CD4-positive, alpha-beta T cell treated with Interleukin-1 beta for 1 hour (primary cell): ENCODE measurements around the gene MAFB.

Source experiments
- DNase-seq, 2 donors: peaks; one replicate each; pipeline ENCODE4 v3.0.0-alpha.2; 2020 to 2022

MAFB gene

DNA sequence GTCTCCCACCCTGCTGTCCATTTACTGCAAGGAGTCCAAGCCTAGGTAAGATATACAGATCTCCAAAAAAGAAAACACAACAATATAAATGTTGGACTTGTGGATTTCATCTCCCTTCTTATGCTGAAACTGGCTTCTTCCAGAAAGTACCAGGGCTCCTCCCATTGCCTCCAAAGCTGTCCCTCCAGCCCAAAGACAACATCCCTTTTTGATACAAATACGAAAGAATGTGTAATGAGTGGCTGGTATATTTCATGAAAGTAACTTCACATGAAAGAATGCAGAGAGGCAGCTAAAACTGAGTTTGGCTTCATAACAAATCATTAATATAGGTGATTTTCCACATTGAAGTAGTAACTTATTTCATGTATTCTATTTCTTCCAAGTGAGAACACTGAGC lies 7.9 kb downstream of the MAFB start:
- no peak for DNase-seq

DNA sequence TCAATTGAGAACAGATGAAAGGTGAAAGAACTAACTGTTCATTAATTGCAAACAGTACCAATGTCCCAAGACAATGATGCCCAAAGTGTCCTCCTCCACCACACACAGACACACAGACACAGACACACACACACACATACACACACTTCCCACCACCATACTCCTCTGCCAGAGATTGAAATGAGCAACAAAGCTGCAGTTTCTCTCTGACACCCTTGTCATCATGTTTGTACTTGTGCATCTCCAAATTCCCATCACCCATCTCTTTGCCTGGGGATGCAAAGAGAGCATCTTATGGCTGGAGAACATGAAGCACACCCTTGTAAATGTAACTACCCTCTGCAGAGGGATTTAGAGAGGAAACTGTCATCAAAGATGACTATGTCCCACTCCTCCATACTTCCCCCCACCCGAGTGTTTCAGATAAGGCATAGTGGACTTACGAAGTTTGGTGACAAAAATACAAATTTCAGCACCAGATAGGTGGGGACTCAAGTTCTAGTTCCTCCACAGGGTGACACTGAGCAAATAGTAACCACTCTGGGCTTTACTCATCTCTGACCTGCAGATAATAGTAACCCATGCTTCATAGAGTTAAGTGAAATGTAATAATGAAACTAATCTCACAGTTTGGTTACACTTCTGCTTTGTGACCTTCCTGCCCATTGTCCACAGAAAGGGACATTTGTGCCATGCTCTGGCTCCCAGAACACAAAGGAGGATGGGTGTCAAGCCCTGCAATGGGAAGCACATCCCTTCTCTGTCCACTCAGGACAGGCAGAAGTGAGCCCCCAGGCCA lies 8.7 kb downstream of the MAFB start:
- DNase-seq: no peak

DNA sequence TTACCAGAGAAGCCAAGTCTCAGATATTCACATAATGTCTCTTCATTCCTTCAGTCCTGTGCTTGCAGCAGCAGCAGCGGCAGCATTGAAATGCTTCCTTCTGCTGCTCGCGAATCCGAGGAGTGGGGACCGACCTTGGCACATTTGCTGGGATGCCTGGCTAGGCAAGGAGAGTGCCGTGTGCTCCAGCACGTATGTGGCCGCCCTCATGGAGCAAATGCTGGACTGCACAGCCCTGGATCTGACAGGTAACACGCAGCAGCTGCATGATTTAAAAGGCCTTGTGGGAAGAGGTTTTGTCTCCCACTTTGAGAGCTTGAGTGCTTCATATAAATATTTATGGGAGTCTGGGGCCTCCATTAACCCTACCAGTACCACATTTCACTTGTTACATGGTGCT lies 9.9 kb downstream of the MAFB start:
- DNase-seq: no peak

DNA sequence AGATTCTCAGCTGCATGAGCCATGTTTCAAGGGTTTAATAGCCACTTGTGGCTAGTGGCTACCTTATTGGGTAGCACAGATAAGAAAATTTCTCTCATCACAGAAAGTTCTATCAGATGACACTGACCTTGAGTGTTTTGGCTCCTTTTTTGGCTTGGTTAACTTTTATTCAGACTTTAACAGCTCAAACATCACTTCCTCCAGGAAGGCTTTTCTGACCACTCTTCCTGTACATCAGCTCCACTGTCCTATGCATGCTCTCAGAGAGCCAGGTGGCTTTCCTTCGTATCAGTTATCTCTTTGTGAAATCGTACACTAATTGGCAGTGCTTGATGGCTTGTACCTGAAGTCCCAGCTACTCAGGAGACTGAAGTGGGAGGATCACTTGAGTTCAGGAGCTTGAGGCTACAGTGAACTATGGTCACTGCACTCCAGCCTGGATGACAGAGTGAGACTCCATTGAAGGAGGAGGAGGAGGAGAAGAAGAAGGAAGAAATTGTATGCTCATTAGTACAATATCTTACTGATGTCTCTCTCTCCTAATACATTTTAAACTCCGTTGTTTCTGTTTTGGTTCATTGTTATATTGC lies 10.7 kb downstream of the MAFB start:
- no peak for DNase-seq

DNA sequence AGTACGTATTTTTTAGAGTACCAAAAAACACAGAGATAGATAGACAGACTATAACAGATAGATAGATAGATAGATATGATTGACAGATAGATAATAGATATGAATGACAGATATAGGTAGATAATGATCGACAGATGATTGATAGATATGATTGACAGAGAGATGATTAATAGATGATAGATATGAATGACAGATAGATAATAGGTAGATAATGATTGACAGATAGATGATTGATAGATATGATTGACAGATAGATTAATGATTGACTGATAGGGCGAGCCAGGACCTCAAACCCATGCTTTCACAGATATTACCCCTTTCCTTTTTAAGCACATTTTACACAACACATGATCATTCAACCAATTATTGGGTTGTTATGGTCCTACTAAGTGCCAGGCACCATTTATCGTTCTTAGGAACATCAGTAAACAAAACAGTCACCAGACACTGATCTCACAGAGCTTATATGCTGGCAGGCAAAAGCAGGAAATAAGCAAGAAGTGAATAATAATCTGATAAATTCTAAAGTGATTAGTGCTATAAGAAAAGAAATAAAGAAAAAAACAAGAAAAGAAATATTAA lies 11.6 kb downstream of the MAFB start:
- DNase-seq: no peak

DNA sequence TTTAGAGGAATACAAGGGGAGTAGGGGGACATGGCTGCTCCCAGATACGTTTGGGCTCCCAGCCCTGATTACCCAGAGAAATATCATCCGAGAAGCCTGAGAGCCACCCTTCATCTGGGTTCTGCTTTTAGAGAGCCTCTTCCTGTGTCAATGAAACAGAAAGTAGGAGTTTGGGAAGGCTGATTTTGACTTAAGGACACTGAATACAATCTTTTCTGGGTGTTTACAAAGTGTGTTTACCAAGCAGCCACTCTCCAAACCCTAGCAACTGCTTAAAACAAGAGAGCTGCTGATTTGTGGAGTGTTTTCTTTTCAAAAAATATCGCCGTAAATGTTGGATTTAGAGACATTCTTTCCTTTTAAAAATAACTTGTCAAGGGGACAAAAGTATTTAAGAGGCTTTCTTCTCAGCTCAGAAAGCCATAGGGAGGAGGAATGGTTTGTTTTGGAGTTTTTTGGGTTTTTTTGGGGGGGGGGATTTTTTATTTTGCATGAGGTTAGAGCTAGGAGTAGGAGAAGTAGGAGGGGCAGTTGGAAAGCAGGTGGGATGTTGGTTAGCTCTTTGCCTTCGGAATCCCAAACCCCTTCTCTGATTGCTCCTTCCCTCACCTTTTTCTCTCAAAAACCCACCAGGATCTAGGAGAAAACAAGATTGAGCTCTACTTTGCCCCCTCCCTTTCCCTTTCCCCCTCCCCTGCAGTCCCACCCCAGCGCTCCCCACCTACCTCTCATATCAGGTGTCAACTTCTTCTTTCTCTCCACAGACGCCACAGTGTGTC lies 12.4 kb downstream of the MAFB start:
- DNase-seq: no peak

DNA sequence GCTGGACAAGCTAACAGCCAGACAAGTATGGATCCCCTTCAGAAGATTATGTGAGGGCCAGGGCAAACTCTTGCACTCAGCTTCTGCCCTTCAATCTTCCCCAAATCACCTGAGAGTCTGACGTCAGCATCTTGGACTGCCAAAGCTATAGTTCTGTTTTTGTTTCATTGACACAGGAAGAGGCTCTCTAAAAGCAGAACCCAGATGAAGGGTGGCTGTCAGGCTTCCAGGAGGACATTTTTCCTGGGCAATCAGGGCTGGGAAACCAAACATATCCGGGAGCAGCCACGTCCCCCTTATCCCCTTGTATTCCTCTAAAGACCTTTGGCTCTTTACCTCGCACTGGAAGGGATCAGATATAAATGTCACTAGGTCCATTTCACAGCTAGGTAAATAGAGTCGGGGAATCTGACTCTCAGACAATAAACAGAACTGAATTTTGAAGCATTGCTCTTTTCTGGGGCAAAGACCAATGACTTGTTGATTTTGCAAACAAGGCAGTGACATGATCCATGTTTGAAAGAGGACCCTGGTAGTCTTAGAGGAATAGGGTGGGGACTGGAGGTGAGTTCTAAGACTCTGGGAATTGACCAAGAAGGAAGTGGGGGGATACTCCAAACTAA lies 13.3 kb downstream of the MAFB start:
- DNase-seq: no peak

DNA sequence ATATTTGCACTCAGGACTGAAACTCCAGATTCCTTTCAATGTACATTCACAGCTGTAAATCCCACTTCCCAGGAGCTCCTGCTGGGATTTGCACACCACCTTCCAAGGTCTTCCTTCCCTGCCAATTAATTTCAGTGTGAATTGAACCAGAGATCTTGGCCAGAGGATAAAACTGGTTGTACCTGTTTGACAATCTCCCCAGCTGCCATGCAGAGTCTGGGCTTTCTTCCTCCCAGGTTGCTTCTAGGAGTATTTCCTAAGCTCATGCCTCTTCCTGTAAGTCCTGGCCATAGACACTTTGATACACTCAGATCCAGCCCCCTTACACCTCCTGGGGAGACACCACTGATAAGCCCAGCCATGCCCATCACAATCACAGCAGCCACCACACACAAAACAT lies 15.6 kb downstream of the MAFB start:
- no peak for DNase-seq

DNA sequence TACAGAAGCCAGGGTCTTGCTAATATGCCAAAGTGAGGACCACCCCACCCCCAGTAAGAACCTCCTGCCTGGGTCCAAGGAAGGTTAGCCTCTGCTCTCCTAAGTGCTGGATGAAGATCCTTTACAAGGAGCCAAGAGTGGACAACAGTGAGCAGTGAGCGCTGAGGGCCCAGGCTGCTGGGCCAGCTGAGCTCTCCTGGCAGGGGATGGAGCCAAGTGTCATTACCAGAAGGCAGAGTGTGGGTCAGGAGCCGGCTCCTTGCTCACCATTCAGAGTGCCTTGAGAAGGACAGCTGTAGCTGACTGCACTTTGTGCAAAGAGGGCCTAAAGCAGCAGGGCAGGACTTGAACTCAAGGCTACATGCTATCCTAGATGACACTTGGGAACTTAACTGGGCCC lies 16.9 kb downstream of the MAFB start:
- no peak for DNase-seq

DNA sequence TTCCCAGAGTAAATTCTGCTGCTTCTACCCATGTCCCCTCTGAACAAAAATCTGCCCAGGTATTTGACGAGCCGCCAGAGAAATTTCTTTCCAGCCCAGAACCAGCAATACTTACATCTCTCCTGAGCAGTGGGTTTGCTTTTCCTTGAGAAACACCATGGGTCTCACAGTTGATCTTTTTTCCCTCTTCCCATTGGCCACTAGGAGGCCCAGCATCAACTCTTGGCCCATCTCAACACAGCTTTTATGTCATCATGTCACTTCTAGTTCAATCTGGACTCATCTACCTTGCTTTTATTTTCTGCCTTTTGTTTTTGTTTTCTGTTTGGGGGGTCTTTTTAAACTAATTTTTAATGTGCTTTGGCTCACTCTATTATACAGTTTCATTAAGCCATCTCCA lies 18.8 kb downstream of the MAFB start:
- no peak for DNase-seq

DNA sequence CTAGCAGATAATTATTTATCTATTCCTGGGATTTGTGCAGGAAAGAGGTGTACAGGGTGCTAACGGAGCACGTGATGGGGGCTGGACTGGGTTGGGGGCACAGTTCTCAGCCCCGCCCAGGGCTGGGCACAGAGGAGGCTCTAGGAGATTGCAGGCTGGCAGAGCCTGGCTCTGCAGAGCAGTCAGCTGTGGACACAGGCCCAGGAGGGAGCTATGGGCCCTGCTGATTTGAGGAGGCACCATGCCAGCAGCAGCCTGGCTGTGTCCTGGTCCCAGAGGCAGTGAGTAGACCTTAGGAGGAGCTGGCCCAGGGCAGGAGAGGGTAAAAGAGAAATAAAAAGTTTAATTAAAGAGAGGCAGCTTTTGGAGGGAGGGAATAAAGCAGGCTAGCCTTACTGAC lies 19.3 kb downstream of the MAFB start:
- DNase-seq: no peak

DNA sequence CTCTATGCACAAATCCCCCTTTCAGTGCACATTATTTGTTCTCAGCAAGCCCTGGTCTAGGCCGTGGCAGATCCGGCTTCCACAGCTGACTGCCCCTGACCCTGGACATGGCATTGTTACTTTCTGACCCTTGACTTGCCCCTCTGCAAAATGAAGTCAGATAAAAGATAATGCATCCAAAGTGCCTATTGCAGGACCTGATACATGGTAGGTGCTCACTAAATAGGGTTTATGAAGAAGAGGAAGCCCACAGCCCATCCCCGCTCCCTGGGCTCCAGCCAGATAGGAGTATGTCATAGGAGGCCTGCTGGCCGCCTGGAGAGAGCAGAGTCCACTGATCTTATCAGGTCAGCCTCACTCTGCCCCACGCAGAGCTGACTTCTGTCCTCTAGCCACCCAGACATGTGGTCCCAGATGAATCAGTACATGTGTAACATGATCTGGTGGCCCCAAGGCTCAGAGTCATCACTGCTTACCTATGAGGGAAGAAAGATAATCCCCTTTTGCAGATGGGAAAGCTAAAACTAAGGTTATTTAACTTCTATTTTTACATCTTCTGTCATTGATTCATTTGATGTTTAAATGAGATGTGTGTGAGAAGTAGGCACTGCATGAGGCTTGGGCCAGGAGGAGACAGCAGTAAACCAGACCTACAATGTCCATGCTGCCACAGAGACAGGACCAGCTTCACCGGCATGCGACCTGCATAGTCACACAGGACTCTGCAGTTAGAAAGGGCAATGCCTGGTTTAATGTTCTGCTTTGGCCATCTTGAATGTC lies 20.4 kb downstream of the MAFB start:
- no peak for DNase-seq

DNA sequence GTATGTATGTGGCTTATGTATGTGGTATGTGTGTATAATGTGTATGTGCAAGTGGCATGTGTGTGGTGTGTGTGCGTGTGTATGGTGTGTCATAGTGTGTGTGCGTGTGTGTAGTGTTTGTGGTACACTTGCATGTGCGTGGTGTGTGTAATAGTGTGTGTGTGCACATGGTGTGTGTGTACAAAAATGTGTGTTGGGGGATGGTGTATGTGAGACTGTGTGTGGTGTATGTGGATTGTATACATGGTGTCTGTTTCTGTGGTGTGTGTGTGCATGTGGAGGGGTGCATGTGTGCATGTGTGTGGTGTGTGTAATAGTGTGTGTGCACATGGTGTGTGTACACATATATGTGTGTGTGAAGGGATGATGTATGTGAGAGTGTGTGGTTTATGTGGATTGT lies 21.5 kb downstream of the MAFB start:
- DNase-seq: no peak

DNA sequence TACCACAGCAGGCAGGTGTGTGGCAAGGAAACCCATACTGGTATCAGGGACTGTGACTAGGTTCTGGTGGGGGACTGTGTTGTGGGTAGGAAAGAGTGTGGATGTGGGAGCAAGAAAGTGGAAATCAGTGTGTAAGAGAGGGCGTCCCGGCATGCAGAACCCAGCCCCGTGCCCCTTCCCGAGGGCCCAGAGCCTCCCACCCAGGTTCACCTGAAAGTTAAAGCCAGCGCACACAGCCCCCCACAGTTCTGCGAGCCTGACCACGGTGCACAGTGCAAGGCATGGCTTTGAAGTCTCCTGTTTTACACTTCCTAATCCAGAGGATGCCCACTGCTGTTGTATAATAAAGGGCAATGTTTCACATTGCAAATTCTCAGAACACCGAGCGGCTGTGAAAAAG lies 22.7 kb downstream of the MAFB start:
- DNase-seq: no peak

DNA sequence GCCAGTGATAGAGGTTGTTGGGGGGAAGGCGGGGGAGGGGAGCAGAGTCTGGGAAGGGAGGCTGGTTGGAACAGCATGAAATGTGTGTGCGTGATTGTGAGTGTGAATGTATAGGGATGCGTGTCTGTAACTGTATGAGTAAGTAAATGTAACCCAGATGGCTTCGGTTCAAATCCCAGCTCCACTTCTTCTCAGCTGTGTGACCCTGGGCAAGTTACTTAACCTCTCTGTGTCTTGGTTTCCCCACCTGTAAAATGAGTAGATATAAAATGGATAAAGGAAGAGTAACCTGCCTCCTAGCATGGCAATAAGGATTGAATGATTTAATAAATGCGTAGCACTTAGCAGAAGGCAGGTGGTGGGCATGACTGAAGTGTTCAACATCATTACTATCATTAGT lies 24.1 kb downstream of the MAFB start:
- no peak for DNase-seq

DNA sequence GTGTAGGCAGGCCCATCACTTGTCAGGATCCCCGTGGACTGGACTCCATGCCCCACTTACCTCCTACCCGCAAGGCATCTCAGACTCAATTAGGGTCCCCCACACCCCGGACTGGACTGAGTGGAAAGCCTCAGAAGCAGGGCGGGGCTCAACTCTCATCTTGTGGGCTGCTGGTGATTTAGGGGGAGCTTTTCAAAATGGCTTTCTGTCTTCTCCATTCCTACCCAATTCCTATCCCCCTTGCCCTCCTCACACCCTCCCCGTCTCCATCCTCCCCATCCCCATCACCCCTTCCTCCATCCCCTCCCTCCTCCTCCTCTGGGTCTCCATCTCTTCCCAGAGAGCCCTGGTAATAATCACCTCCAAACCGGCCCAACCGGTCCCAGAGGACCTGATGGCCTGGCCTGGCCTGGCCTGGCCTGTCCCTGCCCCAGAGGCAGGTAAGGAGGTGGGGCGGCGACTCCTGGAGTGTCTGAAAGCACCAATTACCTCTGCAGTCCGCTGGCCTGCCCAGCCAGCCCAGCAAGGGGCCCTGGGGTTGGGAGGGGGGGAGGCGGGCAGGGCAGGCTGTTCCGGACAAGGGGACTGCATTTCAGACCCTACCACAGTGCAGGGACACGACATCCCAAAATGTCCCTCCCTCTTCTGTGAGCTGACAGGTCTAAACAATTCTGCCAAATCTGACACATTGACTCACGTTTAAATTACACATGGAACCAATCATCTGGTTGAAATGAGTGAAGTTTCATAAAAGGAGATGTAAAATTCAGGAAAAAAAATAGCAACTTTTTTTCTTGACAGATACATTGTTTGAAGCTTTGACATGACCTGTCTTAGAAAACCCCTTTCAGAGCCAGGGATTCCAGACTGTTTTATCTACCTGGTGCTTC lies 24.8 kb downstream of the MAFB start:
- no peak for DNase-seq

DNA sequence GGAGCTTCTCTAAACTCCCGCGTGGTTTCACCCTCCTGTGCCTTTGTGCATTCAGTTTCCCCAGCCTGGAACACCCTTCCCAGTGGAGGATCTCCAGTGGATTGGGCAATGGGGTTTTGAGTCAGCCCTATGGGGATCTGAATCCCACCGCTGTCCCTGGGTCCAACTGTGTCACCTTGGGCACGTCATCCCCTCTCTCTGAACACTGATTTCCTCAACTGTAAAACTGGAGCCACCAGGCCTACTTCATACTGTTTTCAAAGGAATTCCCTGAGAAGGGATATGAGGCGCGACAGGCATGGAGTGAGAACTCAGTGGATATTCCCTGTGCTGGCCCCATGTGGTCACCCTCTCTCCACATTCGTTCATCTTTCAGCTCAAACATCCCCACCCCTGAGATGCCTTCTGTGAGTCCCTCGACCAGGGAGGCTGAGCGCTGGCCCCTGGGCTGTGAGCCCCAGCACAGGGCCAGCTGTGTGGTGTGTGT lies 25.7 kb downstream of the MAFB start:
- DNase-seq: no peak

DNA sequence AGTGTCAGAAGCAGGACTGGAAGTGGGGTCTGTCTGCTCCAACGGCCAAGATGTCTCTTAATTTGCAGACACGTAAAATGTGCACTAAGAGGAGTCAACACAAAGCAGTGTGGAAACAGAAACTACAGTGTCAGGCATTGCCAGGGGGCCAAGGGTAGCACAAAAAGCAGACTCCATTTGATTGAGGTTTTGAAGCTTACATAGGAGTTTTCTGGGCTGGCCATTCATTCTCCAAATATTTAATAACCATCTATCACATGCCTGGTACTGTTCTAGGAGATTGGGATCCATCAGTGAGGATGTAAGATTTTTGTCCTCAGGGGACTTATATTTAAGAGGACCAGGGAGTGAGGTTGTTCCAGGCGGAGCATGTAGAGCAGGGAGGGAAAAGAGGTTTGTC lies 29.5 kb downstream of the MAFB start:
- no peak for DNase-seq

DNA sequence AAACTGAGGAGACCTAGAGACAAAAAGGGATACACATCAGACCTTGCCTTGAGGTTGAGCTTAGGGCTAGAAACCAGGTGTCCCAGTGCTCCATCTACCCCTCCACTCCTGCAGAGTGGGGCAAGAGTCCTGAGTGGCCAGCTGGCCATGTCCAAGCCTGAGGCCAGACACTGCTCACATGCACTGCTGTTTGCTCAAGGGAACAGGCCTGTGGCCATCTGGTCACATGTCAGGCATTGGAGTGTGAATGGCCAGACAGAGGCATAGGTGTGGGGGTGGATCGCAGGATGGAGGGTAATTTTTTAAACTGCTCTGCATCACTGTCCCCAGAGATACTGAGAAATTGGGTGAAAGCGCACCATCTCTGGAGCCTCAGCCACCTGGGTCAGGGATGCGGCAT lies 30.5 kb downstream of the MAFB start:
- DNase-seq: no peak

DNA sequence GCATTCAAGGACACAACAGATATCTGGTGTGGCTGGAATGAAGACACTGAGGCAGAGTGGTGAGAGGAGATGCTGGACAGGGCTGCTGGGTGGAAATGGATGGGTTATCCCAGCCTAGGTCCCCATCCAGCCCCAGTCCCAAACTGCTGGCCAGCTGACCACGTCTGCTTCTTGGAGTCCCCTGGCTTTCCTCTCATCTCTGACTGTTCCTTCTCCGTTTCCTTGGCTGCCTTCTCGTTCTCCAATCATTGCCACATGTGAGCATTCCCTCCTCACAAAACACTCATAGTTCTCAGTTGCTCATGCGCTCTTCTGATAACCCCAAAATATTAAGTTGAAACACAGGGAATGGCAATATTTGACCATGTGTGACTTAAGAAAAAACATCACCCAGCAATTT lies 31.5 kb downstream of the MAFB start:
- no peak for DNase-seq

DNA sequence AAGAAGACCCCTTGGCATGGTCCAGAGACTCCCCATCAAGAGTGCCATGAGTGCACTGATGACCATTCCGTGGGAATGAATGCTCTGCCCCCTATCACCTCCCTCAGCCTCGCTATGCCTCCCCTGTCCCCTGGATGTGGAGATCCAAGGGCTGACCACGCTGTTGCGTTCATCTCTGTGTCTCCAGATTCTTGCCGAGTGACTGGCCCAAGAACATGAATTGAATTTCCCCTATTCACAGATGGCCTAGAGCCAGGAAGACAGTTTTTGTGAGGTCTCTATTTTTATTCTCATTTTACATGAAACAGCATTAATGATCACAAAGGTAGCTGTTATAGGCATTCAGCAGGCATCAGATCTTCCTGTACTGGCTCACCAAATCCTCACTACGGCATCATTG lies 33.6 kb downstream of the MAFB start:
- DNase-seq: no peak
